K562 (cell line): Measurements from ENCODE around the gene PKLR. TPM values are rescaled to one million over a fixed set of nuclear protein-coding genes. Genes with fewer than 3 reads are reported as not detected.

Experiments used
- CEBPG ChIP-seq, 3 experiments: fragments of 200-800 bp in 1 of 3; sonication (Bioruptor generic) in 1 of 3; sonication (generic) in 1 of 3; formaldehyde crosslinking in 1 of 3; IDR thresholded peaks in 2 of 3; conservative IDR thresholded peaks in 1 of 3; 2 replicates each; pipeline versions ENCODE4 v1.6.1 to v1.8.0; 2016 to 2022; ENCODE audit warnings: missing compliant biosample characterization in 2 of 3, missing genetic modification characterization in 2 of 3, mild to moderate bottlenecking in 1 of 3, missing genetic modification reagents in 1 of 3
- DDX20 ChIP-seq: fragments of 450-650 bp; IDR thresholded peaks from 2 replicates; pipeline ENCODE4 v1.6.1; 2016; ENCODE audit warnings: missing genetic modification characterization, low read depth, mild to moderate bottlenecking, missing compliant biosample characterization, moderate library complexity
- DIDO1 ChIP-seq: fragments of 450-650 bp; IDR thresholded peaks from 2 replicates; pipeline ENCODE4 v1.6.1; 2016; ENCODE audit warnings: low read depth, missing biosample characterization, missing genetic modification characterization
- ERF ChIP-seq: fragments of 450-650 bp; formaldehyde crosslinking; IDR thresholded peaks from 2 replicates; pipeline ENCODE4 v1.4.0; 2020; ENCODE audit warnings: mild to moderate bottlenecking, mixed read lengths
- ZFP36 ChIP-seq: fragments of 150-350 bp; IDR thresholded peaks from 2 replicates; pipeline ENCODE4 v1.6.1; 2018; ENCODE audit warnings: low read length, low read depth; ENCODE audit not compliant: partially characterized antibody
- polyA plus RNA-seq, 8 experiments: library from polyadenylated mRNA; depleted of rRNA in 4 of 8; stranded (reverse) in 5 of 8; unstranded in 3 of 8; fragments of >200 nt; fragmentation: Nextera tagmentation in 2 of 8; fragmentation: Illumina TruSeq in 1 of 8; extraction: Ambion mirVana in 2 of 8; extraction: Trizol in 1 of 8; gene quantifications; 2 replicates each; pipeline versions ENCODE4 v1.2.1 to v1.2.3, GENCODE V29; 2011 to 2014; ENCODE audit warnings: inconsistent platforms in 1 of 8, missing spikeins in 1 of 8
- total RNA-seq, 7 experiments: library from RNA; depleted of rRNA in 6 of 7; stranded (reverse); fragments of >200 nt in 6 of 7; fragmentation: Illumina TruSeq in 2 of 7; extraction: Trizol in 2 of 7; gene quantifications; 2 replicates each; pipeline versions ENCODE4 v1.2.1 to v1.2.3, GENCODE V29; 2011 to 2021; ENCODE audit warnings: low replicate concordance in 1 of 7
- TF ChIP-seq, protein P1 (sequence below): fragments of 450-650 bp; formaldehyde crosslinking; IDR thresholded peaks from 2 replicates; pipeline ENCODE4 v1.4.0; 2022; ENCODE audit warnings: missing genetic modification characterization
- TF ChIP-seq, protein P2 (sequence below), 2 experiments: fragments of 450-650 bp in 1 of 2; sonication (generic) in 1 of 2; formaldehyde crosslinking in 1 of 2; IDR thresholded peaks in 1 of 2; conservative IDR thresholded peaks in 1 of 2; 2 replicates each; pipeline versions ENCODE4 v1.6.1 to v1.8.1; 2016 to 2023; ENCODE audit warnings: mild to moderate bottlenecking in 2 of 2, moderate library complexity in 2 of 2, inconsistent platforms in 1 of 2, missing genetic modification reagents in 1 of 2
- TF ChIP-seq, protein P3 (sequence below): fragments of 450-650 bp; formaldehyde crosslinking; IDR thresholded peaks from 2 replicates; pipeline ENCODE4 v1.4.0; 2020; ENCODE audit warnings: mild to moderate bottlenecking, mixed read lengths
- TF ChIP-seq, protein P4 (sequence below), 2 experiments: fragments of 450-650 bp; IDR thresholded peaks; 2 replicates each; pipeline ENCODE4 v1.6.1; 2016; ENCODE audit warnings: mild to moderate bottlenecking in 2 of 2, borderline replicate concordance in 1 of 2, low read depth in 1 of 2, moderate library complexity in 1 of 2

The PKLR gene
- total and polyA plus RNA-seq, 9 of the 15 experiments (the other 6 are each of a cell fraction or from before 2014, with no cell fraction given), result 10.7 to 78.4 (median 38.2) TPM

DNA sequence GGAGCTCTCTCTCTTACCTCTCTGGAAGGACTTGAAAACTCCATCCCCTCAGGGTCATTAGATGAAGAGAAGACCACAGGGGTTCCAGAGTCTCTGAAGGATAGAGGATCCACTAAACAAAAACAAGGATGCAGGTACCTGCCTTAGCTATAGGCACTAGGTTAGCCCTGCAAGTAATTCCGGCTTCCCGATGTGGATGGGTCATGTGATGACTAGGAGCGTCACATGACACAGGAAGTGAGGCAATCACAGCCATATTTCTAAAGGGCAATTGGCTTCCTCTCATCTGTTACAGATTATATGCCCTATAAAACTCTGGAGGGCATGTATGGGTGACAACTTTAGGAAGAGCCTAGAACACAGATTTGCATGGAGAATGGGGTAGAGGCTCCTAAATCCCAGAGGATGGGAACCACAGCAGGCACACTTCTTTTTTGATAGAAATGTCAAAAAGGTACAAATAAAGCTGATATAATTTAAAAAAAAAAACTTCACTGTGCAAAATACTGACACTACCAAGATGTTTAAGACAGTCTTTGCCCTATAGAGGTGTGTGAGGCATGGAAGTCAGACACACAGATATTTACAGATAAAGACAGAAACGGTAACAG is 60.1 kb downstream of the PKLR start (continued):
- peak; percentile 91 for TF ChIP-seq DIDO1 (tag)
- TF ChIP-seq CEBPG (CRISPR knock-in tag; IDR thresholded peaks at IDR 0.05), result peak; percentile 93
- TF ChIP-seq CEBPG (tag; conservative IDR thresholded peaks at IDR 0.05 in 1 of 2, IDR thresholded peaks at IDR 0.05 in 1 of 2), result peak; percentile 73 to 81; a peak in 3 of 4 replicates
- TF ChIP-seq, protein P1, sequence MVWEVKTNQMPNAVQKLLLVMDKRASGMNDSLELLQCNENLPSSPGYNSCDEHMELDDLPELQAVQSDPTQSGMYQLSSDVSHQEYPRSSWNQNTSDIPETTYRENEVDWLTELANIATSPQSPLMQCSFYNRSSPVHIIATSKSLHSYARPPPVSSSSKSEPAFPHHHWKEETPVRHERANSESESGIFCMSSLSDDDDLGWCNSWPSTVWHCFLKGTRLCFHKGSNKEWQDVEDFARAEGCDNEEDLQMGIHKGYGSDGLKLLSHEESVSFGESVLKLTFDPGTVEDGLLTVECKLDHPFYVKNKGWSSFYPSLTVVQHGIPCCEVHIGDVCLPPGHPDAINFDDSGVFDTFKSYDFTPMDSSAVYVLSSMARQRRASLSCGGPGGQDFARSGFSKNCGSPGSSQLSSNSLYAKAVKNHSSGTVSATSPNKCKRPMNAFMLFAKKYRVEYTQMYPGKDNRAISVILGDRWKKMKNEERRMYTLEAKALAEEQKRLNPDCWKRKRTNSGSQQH (CRISPR knock-in tag), result no peak
- TF ChIP-seq, protein P2, sequence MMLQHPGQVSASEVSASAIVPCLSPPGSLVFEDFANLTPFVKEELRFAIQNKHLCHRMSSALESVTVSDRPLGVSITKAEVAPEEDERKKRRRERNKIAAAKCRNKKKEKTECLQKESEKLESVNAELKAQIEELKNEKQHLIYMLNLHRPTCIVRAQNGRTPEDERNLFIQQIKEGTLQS (IDR thresholded peaks at IDR 0.05), result peak; percentile 86
- TF ChIP-seq, protein P2 (CRISPR knock-in tag; conservative IDR thresholded peaks at IDR 0.05), result no peak
- TF ChIP-seq DDX20 (tag), result no peak
- no peak for TF ChIP-seq ZFP36
- TF ChIP-seq, protein P3, sequence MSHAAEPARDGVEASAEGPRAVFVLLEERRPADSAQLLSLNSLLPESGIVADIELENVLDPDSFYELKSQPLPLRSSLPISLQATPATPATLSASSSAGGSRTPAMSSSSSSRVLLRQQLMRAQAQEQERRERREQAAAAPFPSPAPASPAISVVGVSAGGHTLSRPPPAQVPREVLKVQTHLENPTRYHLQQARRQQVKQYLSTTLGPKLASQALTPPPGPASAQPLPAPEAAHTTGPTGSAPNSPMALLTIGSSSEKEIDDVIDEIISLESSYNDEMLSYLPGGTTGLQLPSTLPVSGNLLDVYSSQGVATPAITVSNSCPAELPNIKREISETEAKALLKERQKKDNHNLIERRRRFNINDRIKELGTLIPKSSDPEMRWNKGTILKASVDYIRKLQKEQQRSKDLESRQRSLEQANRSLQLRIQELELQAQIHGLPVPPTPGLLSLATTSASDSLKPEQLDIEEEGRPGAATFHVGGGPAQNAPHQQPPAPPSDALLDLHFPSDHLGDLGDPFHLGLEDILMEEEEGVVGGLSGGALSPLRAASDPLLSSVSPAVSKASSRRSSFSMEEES (CRISPR knock-in tag), result peak; percentile 99
- no peak for TF ChIP-seq ERF
- TF ChIP-seq, protein P4, sequence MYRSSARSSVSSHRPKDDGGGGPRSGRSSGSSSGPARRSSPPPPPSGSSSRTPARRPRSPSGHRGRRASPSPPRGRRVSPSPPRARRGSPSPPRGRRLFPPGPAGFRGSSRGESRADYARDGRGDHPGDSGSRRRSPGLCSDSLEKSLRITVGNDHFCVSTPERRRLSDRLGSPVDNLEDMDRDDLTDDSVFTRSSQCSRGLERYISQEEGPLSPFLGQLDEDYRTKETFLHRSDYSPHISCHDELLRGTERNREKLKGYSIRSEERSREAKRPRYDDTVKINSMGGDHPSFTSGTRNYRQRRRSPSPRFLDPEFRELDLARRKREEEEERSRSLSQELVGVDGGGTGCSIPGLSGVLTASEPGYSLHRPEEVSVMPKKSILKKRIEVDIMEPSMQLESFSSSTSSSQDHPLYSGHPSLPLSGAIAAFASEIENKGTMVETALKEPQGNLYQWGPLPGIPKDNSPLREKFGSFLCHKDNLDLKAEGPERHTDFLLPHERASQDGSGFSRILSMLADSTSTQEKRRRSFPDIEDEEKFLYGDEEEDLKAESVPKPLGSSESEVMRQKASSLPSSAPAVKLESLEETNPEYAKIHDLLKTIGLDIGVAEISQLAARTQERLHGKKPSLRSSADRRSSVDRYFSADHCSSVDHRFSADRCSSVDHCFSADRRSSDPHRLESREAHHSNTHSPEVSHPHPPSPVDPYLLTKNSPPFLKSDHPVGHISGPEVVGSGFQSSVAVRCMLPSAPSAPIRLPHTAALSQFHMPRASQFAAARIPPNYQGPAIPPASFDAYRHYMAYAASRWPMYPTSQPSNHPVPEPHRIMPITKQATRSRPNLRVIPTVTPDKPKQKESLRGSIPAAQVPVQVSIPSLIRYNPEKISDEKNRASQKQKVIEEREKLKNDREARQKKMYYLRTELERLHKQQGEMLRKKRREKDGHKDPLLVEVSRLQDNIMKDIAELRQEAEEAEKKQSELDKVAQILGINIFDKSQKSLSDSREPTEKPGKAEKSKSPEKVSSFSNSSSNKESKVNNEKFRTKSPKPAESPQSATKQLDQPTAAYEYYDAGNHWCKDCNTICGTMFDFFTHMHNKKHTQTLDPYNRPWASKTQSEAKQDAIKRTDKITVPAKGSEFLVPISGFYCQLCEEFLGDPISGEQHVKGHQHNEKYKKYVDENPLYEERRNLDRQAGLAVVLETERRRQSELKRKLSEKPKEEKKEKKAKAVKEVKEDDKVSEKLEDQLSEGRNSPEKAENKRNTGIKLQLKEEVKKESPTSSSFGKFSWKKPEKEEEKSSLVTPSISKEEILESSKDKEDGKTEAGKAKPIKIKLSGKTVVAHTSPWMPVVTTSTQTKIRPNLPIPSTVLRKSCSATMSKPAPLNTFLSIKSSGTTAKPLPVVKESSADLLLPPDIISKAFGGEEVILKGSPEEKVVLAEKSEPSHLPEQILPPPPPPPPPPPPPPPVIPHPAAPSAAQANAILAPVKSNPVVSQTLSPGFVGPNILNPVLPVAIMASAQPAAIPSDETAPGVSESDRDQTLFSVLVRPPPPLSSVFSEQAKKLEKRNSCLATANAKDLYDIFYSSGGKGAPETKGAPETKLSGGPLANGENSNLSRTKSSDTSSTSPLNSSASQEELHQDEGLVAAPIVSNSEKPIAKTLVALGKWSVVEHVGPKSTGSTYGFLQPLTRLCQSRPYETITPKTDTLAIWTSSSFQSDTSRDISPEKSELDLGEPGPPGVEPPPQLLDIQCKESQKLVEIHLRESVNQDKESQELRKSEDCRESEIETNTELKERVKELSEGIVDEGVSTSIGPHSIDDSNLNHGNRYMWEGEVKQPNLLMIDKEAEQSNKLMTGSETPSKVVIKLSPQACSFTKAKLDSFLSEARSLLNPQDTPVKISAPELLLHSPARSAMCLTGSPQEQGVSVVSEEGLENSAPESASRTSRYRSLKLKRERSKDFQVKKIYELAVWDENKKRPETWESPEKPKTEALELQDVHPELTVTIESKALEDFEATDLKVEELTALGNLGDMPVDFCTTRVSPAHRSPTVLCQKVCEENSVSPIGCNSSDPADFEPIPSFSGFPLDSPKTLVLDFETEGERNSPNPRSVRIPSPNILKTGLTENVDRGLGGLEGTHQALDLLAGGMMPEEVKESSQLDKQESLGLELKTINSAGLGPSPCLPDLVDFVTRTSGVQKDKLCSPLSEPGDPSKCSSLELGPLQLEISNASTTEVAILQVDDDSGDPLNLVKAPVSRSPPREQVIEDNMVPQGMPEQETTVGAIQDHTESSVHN (IDR thresholded peaks at IDR 0.05; ENCODE audit: borderline replicate concordance in 1 of 2, low read depth in 1 of 2), result 0 out of 4 replicates have a peak, but pooled peaks of 1 of the 2 experiments have one; percentile 34
